Vagina (tissue), 2 donors: ENCODE data around the gene CCSER1. TPM values are rescaled to one million over a fixed set of nuclear protein-coding genes. Genes with fewer than 3 reads are reported as not detected.

Source experiments
- DNase-seq, 2 donors: peaks; one replicate each; pipeline ENCODE4 v3.0.0-alpha.2; 2017; ENCODE audit errors: extremely low spot score in 2 of 2
- H3K27ac ChIP-seq: fragments of 200-600 bp; sonication (generic); one replicate; pipeline ENCODE4 v1.5.1; 2019
- H3K27me3 ChIP-seq: fragments of 200-600 bp; sonication (generic); one replicate; pipeline ENCODE4 v1.5.1; 2019
- H3K36me3 ChIP-seq, 2 donors: fragments of 200-600 bp; sonication (generic); one replicate each; pipeline ENCODE4 v1.5.1; 2017 to 2019
- H3K4me1 ChIP-seq: fragments of 200-600 bp; sonication (generic); one replicate; pipeline ENCODE4 v1.5.1; 2019
- H3K4me3 ChIP-seq, 2 donors: fragments of 200-600 bp; sonication (generic); 1 replicate in 1 of 2; 2 replicates in 1 of 2; pipeline ENCODE4 v1.5.1; 2016 to 2019
- H3K9me3 ChIP-seq: fragments of 200-600 bp; sonication (generic); one replicate; pipeline ENCODE4 v1.5.1; 2019
- CTCF ChIP-seq, 3 experiments: fragments of 450-650 bp in 2 of 3; fragments of 200-600 bp in 1 of 3; sonication (generic) in 1 of 3; IDR thresholded peaks; one replicate each; pipeline ENCODE4 v1.5.1; 2017 to 2019; ENCODE audit warnings: antibody characterized with exemption in 3 of 3, mild to moderate bottlenecking in 2 of 3, moderate library complexity in 2 of 3
- POLR2A ChIP-seq, 2 donors: fragments of 450-650 bp; IDR thresholded peaks; one replicate each; pipeline ENCODE4 v1.6.1; 2017; ENCODE audit warnings: antibody characterized with exemption in 2 of 2, mild to moderate bottlenecking in 2 of 2, moderate library complexity in 2 of 2
- POLR2AphosphoS5 ChIP-seq, 2 donors: sonication (generic); formaldehyde crosslinking; IDR thresholded peaks; one replicate each; pipeline ENCODE4 v1.9.0; 2017; ENCODE audit warnings: antibody characterized with exemption in 2 of 2, mild to moderate bottlenecking in 2 of 2, low read depth in 1 of 2; ENCODE audit not compliant: insufficient read depth in 1 of 2
- intact Hi-C: fragments of 100-400 bp; cut with DNase I; formaldehyde crosslinking; loops from one replicate; pipeline ENCODE4 v1.15.1; 2023
- total RNA-seq: library from RNA; depleted of rRNA; stranded (reverse); fragments of >200 nt; gene quantifications from one replicate; pipeline ENCODE4 v1.2.3, GENCODE V29; 2016

Gene CCSER1
- total RNA-seq, 1 donor from 2014 or later: 8.1 TPM

GRCh38 chr4:90227177-90227576 lies 100.0 kb downstream of the CCSER1 start:
- Histone ChIP-seq H3K27me3 (no peaks in the 10 kb centered on the region), H3K4me3 (no peak overlapping the region), H3K36me3 (no peaks in the 10 kb centered on the region), H3K9me3 (no peaks in the 10 kb centered on the region), H3K4me1 (no peaks in the 10 kb centered on the region), H3K27ac (no peak overlapping the region)
- DNase-seq: no peak
- intact Hi-C loops: no loop called here
- no peak for TF ChIP-seq POLR2AphosphoS5 (IDR thresholded peaks at IDR 0.05; ENCODE audit: insufficient read depth in 1 of 2, low read depth in 1 of 2)
- no peak for TF ChIP-seq CTCF (IDR thresholded peaks at IDR 0.05)
- no peak for TF ChIP-seq POLR2A (IDR thresholded peaks at IDR 0.05)

- Histone ChIP-seq H3K27ac (no peak overlapping the region), H3K9me3 (no peaks in the 10 kb centered on the region), H3K4me1 (no peaks in the 10 kb centered on the region), H3K36me3 (no peaks in the 10 kb centered on the region), H3K27me3 (no peaks in the 10 kb centered on the region), H3K4me3 (no peak overlapping the region)
- TF ChIP-seq CTCF (IDR thresholded peaks at IDR 0.05): no peak
- intact Hi-C loops: no loop called here
- no peak for DNase-seq
Observed at GRCh38 chr4:90234916-90235547, 107.8 kb downstream of the CCSER1 start.

- Histone ChIP-seq H3K36me3 (no peaks in the 10 kb centered on the region), H3K27me3 (no peaks in the 10 kb centered on the region), H3K4me1 (no peaks in the 10 kb centered on the region), H3K27ac (no peak overlapping the region), H3K9me3 (no peaks in the 10 kb centered on the region), H3K4me3 (no peak overlapping the region)
- TF ChIP-seq POLR2AphosphoS5 (IDR thresholded peaks at IDR 0.05; ENCODE audit: insufficient read depth in 1 of 2, low read depth in 1 of 2) (no peak), CTCF (IDR thresholded peaks at IDR 0.05) (no peak)
- intact Hi-C loops: no loop called here
- no peak for DNase-seq
Observed at GRCh38 chr4:90237751-90238530, 110.7 kb downstream of the CCSER1 start.

- Histone ChIP-seq H3K4me1 (no peaks in the 10 kb centered on the region), H3K9me3 (no peaks in the 10 kb centered on the region), H3K27ac (no peak overlapping the region), H3K27me3 (no peaks in the 10 kb centered on the region), H3K36me3 (no peaks in the 10 kb centered on the region), H3K4me3 (no peak overlapping the region)
- DNase-seq: no peak
- intact Hi-C loops: no loop called here
- no peak for TF ChIP-seq POLR2AphosphoS5 (IDR thresholded peaks at IDR 0.05; ENCODE audit: insufficient read depth in 1 of 2, low read depth in 1 of 2)
- no peak for TF ChIP-seq POLR2A (IDR thresholded peaks at IDR 0.05)
- TF ChIP-seq CTCF (IDR thresholded peaks at IDR 0.05): no peak
Observed at GRCh38 chr4:90240333-90240732, 113.1 kb downstream of the CCSER1 start.

- no peaks in the 10 kb centered on the region for H3K9me3 ChIP-seq
- H3K27me3 ChIP-seq: no peaks in the 10 kb centered on the region
- no peak overlapping the region for H3K4me3 ChIP-seq
- no peaks in the 10 kb centered on the region for H3K4me1 ChIP-seq
- no peak overlapping the region for H3K27ac ChIP-seq
- DNase-seq: no peak
- TF ChIP-seq CTCF (IDR thresholded peaks at IDR 0.05) (no peak), POLR2AphosphoS5 (IDR thresholded peaks at IDR 0.05; ENCODE audit: insufficient read depth in 1 of 2, low read depth in 1 of 2) (no peak), POLR2A (IDR thresholded peaks at IDR 0.05) (no peak)
- intact Hi-C loops: no loop called here
- H3K36me3 ChIP-seq: no peaks in the 10 kb centered on the region
Observed at GRCh38 chr4:90241008-90241407, 113.8 kb downstream of the CCSER1 start.
